ENCODE results near the gene GYPB. TPM values are rescaled to one million over a fixed set of nuclear protein-coding genes. Genes with fewer than 3 reads are reported as not detected.

The GYPB gene
- not detected in 2 replicates for total RNA-seq

GRCh38 chr4:144019277-144019676 lies at the start of gene GYPB:
GYPB (minus strand) TSS chr4:144019380; CDS start chr4:144019287, 93 bp downstream.

Other genes with a start within 250 kb of the GYPB start
- gene GYPE, start 113.8 kb downstream of the GYPB start, total RNA-seq = 0.32 and 1.3 TPM in 2 replicates
- gene GYPA, start 121.3 kb upstream of the GYPB start, total RNA-seq = not detected in 2 replicates